ENCODE results near the gene CHAF1A. TPM values are rescaled to one million over a fixed set of nuclear protein-coding genes. Genes with fewer than 3 reads are reported as not detected.

CHAF1A gene
- polyA plus RNA-seq, 1 donor from 2014 or later = 9.4 TPM

DNA sequence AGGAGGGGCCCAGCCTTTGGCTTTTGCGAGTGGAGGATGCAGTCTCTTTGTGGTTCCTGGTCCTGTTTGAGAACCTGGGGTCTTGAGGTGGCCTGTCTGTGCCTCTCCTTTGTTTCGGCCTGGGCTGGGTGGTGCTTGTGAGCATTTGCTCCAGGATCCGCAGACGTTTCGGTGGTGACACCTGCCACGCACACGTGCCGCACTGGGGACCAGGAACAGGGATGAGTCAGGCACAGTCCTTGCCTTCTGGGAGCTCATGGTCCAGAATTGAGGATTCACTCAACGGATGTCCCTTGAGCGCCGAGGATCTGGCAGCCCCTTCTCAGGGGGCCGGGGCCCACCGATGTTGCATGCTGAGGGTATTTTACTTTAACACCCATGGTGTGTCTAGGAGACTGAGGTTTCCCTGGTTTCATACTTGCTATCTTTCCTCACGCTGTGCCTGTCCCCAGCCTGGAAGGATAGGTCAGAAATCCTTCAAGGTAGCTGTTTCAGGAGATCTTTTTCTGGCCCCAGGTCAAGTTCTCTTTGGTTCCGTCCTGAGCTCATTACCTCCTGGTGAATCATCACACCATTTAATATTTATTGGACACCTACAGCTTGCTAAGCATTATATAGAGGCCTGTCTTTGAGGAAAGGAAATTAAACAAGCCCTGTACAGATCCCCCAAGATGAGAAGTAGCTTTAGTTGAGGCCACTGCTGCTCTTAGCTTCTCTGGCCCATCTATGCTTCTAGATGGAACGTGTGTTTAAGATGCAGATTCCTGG lies 74.8 kb downstream of the CHAF1A start:
- Histone ChIP-seq H3K4me3 (ENCODE audit: low read length) (no peak overlapping the region), H3K9me3 (ENCODE audit: low read length) (no peaks in the 10 kb centered on the region), H2AFZ (ENCODE audit: low read depth, low read length) (no peak overlapping the region), H4K20me1 (ENCODE audit: insufficient read depth) (no peaks in the 10 kb centered on the region), H3K79me2 (replicated peaks; ENCODE audit: insufficient read depth, low read length) (peaks cover 22% of the 10 kb centered on the region), H3K9me2 (ENCODE audit: insufficient read depth, low read length) (no peaks in the 10 kb centered on the region), H3K27me3 (ENCODE audit: insufficient read depth, low read depth, low read length) (no peaks in the 10 kb centered on the region), H3K4me2 (ENCODE audit: low read length) (no peak overlapping the region), H3K36me3 (ENCODE audit: insufficient read depth, low read length) (no peaks in the 10 kb centered on the region), H3K27ac (ENCODE audit: low read length) (no peak overlapping the region), H3K9ac (ENCODE audit: low read length) (no peak overlapping the region), H3F3A (ENCODE audit: insufficient read depth, low read length, poor library complexity, severe bottlenecking) (no peaks in the 10 kb centered on the region)
- TF ChIP-seq, protein P1, sequence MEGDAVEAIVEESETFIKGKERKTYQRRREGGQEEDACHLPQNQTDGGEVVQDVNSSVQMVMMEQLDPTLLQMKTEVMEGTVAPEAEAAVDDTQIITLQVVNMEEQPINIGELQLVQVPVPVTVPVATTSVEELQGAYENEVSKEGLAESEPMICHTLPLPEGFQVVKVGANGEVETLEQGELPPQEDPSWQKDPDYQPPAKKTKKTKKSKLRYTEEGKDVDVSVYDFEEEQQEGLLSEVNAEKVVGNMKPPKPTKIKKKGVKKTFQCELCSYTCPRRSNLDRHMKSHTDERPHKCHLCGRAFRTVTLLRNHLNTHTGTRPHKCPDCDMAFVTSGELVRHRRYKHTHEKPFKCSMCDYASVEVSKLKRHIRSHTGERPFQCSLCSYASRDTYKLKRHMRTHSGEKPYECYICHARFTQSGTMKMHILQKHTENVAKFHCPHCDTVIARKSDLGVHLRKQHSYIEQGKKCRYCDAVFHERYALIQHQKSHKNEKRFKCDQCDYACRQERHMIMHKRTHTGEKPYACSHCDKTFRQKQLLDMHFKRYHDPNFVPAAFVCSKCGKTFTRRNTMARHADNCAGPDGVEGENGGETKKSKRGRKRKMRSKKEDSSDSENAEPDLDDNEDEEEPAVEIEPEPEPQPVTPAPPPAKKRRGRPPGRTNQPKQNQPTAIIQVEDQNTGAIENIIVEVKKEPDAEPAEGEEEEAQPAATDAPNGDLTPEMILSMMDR (IDR thresholded peaks at IDR 0.05; ENCODE audit: poor library complexity, severe bottlenecking) = no peak
- TF ChIP-seq, protein P2, sequence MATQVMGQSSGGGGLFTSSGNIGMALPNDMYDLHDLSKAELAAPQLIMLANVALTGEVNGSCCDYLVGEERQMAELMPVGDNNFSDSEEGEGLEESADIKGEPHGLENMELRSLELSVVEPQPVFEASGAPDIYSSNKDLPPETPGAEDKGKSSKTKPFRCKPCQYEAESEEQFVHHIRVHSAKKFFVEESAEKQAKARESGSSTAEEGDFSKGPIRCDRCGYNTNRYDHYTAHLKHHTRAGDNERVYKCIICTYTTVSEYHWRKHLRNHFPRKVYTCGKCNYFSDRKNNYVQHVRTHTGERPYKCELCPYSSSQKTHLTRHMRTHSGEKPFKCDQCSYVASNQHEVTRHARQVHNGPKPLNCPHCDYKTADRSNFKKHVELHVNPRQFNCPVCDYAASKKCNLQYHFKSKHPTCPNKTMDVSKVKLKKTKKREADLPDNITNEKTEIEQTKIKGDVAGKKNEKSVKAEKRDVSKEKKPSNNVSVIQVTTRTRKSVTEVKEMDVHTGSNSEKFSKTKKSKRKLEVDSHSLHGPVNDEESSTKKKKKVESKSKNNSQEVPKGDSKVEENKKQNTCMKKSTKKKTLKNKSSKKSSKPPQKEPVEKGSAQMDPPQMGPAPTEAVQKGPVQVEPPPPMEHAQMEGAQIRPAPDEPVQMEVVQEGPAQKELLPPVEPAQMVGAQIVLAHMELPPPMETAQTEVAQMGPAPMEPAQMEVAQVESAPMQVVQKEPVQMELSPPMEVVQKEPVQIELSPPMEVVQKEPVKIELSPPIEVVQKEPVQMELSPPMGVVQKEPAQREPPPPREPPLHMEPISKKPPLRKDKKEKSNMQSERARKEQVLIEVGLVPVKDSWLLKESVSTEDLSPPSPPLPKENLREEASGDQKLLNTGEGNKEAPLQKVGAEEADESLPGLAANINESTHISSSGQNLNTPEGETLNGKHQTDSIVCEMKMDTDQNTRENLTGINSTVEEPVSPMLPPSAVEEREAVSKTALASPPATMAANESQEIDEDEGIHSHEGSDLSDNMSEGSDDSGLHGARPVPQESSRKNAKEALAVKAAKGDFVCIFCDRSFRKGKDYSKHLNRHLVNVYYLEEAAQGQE (IDR thresholded peaks at IDR 0.05; ENCODE audit: borderline replicate concordance) = no peak
- TF ChIP-seq SMC3 (conservative IDR thresholded peaks at IDR 0.05; ENCODE audit: poor library complexity) (no peak), EP300 (conservative IDR thresholded peaks at IDR 0.05; ENCODE audit: poor library complexity, severe bottlenecking) (no peak), MXI1 (conservative IDR thresholded peaks at IDR 0.05; ENCODE audit: poor library complexity, severe bottlenecking) (no peak), EZH2 (IDR thresholded peaks at IDR 0.05; ENCODE audit: borderline replicate concordance, insufficient read depth, low read length, poor library complexity, severe bottlenecking) (no peak), TAF1 (IDR thresholded peaks at IDR 0.05; ENCODE audit: low read depth) (no peak), POLR2AphosphoS5 (IDR thresholded peaks at IDR 0.05) (no peak), RAD21 (conservative IDR thresholded peaks at IDR 0.05) (no peak)

DNA sequence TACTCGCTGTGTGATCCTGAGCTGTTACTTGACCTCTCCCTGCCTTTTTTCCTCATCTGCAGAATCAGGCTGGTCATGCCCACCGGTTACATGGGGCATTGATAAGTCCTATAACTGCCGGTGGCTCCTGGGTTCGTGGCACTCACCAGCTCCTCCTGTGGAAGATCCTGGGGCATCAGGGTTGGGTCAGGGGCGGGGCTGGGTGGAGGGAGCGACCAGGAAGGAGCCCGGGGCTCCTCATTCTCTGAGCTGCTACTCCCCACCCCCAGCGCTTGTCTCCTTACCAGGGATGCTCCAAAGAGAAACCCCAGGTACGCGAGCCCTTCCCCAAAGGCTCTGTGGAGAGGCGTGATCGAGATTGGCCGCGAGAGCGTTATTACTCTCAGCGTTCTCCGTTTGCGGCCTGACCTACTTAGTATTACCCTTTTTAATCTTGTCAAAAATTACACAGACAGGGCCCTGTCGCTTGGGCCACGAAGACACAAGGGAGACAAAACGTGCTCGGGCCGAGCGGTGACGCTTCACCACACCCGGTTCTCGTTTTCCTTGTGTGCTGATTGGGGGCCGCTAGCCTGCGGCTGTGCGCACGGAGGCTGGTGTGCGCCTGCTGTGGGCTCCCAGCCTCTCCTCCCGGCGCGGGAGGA lies 80.4 kb downstream of the CHAF1A start:
- H3K9me2 ChIP-seq (ENCODE audit: insufficient read depth, low read length) = no peaks in the 10 kb centered on the region
- no peaks in the 10 kb centered on the region for H4K20me1 ChIP-seq (ENCODE audit: insufficient read depth)
- H3K9me3 ChIP-seq (ENCODE audit: low read length) = no peaks in the 10 kb centered on the region
- H3K4me3 ChIP-seq (ENCODE audit: low read length) = no peak overlapping the region
- no peaks in the 10 kb centered on the region for H3K79me2 ChIP-seq (replicated peaks; ENCODE audit: insufficient read depth, low read length)
- no peak overlapping the region for H3K4me2 ChIP-seq (ENCODE audit: low read length)
- H3K9ac ChIP-seq (ENCODE audit: low read length) = no peak overlapping the region
- no peaks in the 10 kb centered on the region for H3F3A ChIP-seq (ENCODE audit: insufficient read depth, low read length, poor library complexity, severe bottlenecking)
- no peaks in the 10 kb centered on the region for H3K36me3 ChIP-seq (ENCODE audit: insufficient read depth, low read length)
- H3K27ac ChIP-seq (ENCODE audit: low read length) = no peak overlapping the region
- H3K27me3 ChIP-seq (ENCODE audit: insufficient read depth, low read depth, low read length) = no peaks in the 10 kb centered on the region
- H2AFZ ChIP-seq (ENCODE audit: low read depth, low read length) = no peak overlapping the region
- TF ChIP-seq MXI1 (conservative IDR thresholded peaks at IDR 0.05; ENCODE audit: poor library complexity, severe bottlenecking) (no peak), POLR2AphosphoS5 (IDR thresholded peaks at IDR 0.05) (no peak), EP300 (conservative IDR thresholded peaks at IDR 0.05; ENCODE audit: poor library complexity, severe bottlenecking) (no peak)
- TF ChIP-seq, protein P2 (IDR thresholded peaks at IDR 0.05; ENCODE audit: borderline replicate concordance) = no peak
- TF ChIP-seq, protein P1 (IDR thresholded peaks at IDR 0.05; ENCODE audit: poor library complexity, severe bottlenecking) = no peak
